K562 (cell line): Measurements from ENCODE around the gene ZBED2. TPM values are rescaled to one million over a fixed set of nuclear protein-coding genes. Genes with fewer than 3 reads are reported as not detected.

Source experiments
- ATAC-seq: fragments of 200-7000 bp; cut with Tn5 transposase; 3 replicates; pipeline ENCODE4 v1.9.1; 2020; ENCODE audit warnings: moderate library complexity
- Bru-seq: library from RNA; stranded (reverse); fragments of 400-500 nt; gene quantifications from one replicate; lab custom pipeline; 2021; lab: Mats Ljungman, UMichigan
- BruChase-seq, 2 experiments: library from RNA; stranded (reverse); fragments of 400-500 nt; gene quantifications; one replicate each; lab custom pipeline; 2021; lab: Mats Ljungman, UMichigan
- BruUV-seq: library from RNA; stranded (reverse); fragments of 400-500 nt; replicated peaks from 2 replicates; lab custom pipeline; 2021; lab: Mats Ljungman, UMichigan
- CTCF ChIA-PET: fragments of 300-600 bp; formaldehyde crosslinking; extraction: SDS; loops from one replicate; lab custom pipeline; 2021; ENCODE audit warnings: low intra/inter-chr PET ratio; lab: Yijun Ruan, JAX
- POLR2A ChIA-PET: fragments of 300-600, 350-650 bp; sonication (Branson Sonifier 250); formaldehyde crosslinking; extraction: SDS; loops from one replicate; lab custom pipeline; 2021; ENCODE audit warnings: antibody characterized with exemption, inconsistent platforms; lab: Yijun Ruan, JAX
- DNase-seq, 4 experiments: peaks; one replicate each; pipeline versions ENCODE4 v3.0.0 to v3.0.0-alpha.2; 2011 to 2018; ENCODE audit warnings: low spot score in 3 of 4, mixed read lengths in 3 of 4; ENCODE audit errors: extremely low read depth in 1 of 4
- FAIRE-seq: peaks from 2 replicates; lab custom pipeline; 2011; peaks lifted over from hg19 to GRCh38; lab: Jason Lieb, UNC
- H2AFZ ChIP-seq: 2 replicates; pipeline ENCODE4 v1.6.0; 2011; ENCODE audit warnings: low read depth, low read length, control low read depth, inconsistent platforms
- H3K27ac ChIP-seq: fragments of 200-600 bp; 3 replicates; pipeline ENCODE4 v1.8.0; 2011; ENCODE audit warnings: low read depth, mild to moderate bottlenecking, control low read depth, inconsistent platforms, low read length, moderate library complexity, mixed read lengths; ENCODE audit errors: extremely low read depth
- H3K27me3 ChIP-seq, 2 experiments: fragments of 300-600 bp in 1 of 2; 2 replicates in 1 of 2; 3 replicates in 1 of 2; pipeline versions ENCODE4 v1.6.0 to v1.8.0; 2011; ENCODE audit warnings: inconsistent platforms in 2 of 2, low read length in 2 of 2, mild to moderate bottlenecking in 1 of 2, mixed read lengths in 1 of 2, moderate library complexity in 1 of 2; ENCODE audit not compliant: control insufficient read depth in 2 of 2, insufficient read depth in 2 of 2
- H3K36me3 ChIP-seq: fragments of 300-600 bp; 3 replicates; pipeline ENCODE4 v1.8.0; 2011; ENCODE audit warnings: mild to moderate bottlenecking, low read length, inconsistent platforms; ENCODE audit not compliant: control insufficient read depth, insufficient read depth
- H3K4me1 ChIP-seq, 2 experiments: fragments of 200-600 bp in 1 of 2; replicated peaks in 1 of 2; 2 replicates in 1 of 2; 3 replicates in 1 of 2; pipeline versions ENCODE4 v1.5.1 to v1.8.0; 2011; ENCODE audit warnings: inconsistent platforms in 2 of 2, low read length in 2 of 2, mild to moderate bottlenecking in 1 of 2, mixed read lengths in 1 of 2, moderate library complexity in 1 of 2; ENCODE audit not compliant: control insufficient read depth in 2 of 2, insufficient read depth in 2 of 2
- H3K4me2 ChIP-seq: 2 replicates; pipeline ENCODE4 v1.6.1; 2011; ENCODE audit warnings: low read length, control low read depth, inconsistent platforms, mixed read lengths; ENCODE audit not compliant: insufficient read depth
- H3K4me3 ChIP-seq: fragments of 200-600 bp; sonication (generic), shearing (Covaris generic); 2 replicates; pipeline ENCODE4 v1.5.1; 2016; ENCODE audit warnings: control low read depth, inconsistent platforms
- H3K79me2 ChIP-seq: fragments of 200-600 bp; 3 replicates; pipeline ENCODE4 v1.8.0; 2011; ENCODE audit warnings: low read length, inconsistent platforms; ENCODE audit not compliant: control insufficient read depth, insufficient read depth
- H3K9ac ChIP-seq, 2 experiments: 2 replicates each; pipeline versions ENCODE4 v1.6.0 to v1.6.1; 2011; ENCODE audit warnings: low read depth in 2 of 2, low read length in 2 of 2, control low read depth in 1 of 2, inconsistent platforms in 1 of 2, mild to moderate bottlenecking in 1 of 2, mixed read lengths in 1 of 2; ENCODE audit not compliant: insufficient read depth in 1 of 2
- H3K9me1 ChIP-seq: one replicate; pipeline ENCODE4 v1.6.0; 2011; ENCODE audit warnings: inconsistent platforms, mild to moderate bottlenecking, low read length, moderate library complexity; ENCODE audit not compliant: control insufficient read depth, insufficient read depth
- H3K9me3 ChIP-seq: replicated peaks from 2 replicates; pipeline ENCODE4 v1.5.1; 2011; ENCODE audit warnings: low read depth, low read length, inconsistent platforms; ENCODE audit not compliant: control insufficient read depth, insufficient read depth
- H4K20me1 ChIP-seq: replicated peaks from 2 replicates; pipeline ENCODE4 v1.6.1; 2011; ENCODE audit warnings: low read length, inconsistent platforms, mixed read lengths; ENCODE audit not compliant: control insufficient read depth, insufficient read depth
- BMI1 ChIP-seq: fragments of 150-350 bp; IDR thresholded peaks from 2 replicates; pipeline ENCODE4 v1.6.1; 2014; ENCODE audit warnings: low read length
- CREM ChIP-seq: IDR thresholded peaks from 2 replicates; pipeline ENCODE4 v1.6.1; 2014; ENCODE audit warnings: antibody characterized with exemption, low read depth
- E2F5 ChIP-seq: sonication (generic); formaldehyde crosslinking; IDR thresholded peaks from 2 replicates; pipeline ENCODE4 v1.8.0; 2022; ENCODE audit warnings: mild to moderate bottlenecking, missing genetic modification reagents
- MAFG ChIP-seq: fragments of 450-650 bp; conservative IDR thresholded peaks from 2 replicates; pipeline ENCODE4 v1.6.1; 2016; ENCODE audit warnings: missing genetic modification characterization, missing compliant biosample characterization
- NCOR1 ChIP-seq: fragments of 450-650 bp; IDR thresholded peaks from 2 replicates; pipeline ENCODE4 v1.6.1; 2016; ENCODE audit warnings: mild to moderate bottlenecking, moderate library complexity
- POLR2G ChIP-seq: fragments of 200-400 bp; formaldehyde crosslinking; IDR thresholded peaks from 2 replicates; pipeline ENCODE4 v1.6.1; 2017; ENCODE audit warnings: low read depth, mild to moderate bottlenecking, antibody characterized with exemption, low read length, moderate library complexity
- TSC22D4 ChIP-seq: fragments of 450-650 bp; IDR thresholded peaks from 2 replicates; pipeline ENCODE4 v1.6.1; 2016; ENCODE audit warnings: missing genetic modification characterization, missing biosample characterization, control low read depth
- ZBTB5 ChIP-seq: fragments of 450-650 bp; IDR thresholded peaks from 2 replicates; pipeline ENCODE4 v1.6.1; 2017; ENCODE audit warnings: antibody characterized with exemption
- ZC3H4 ChIP-seq: sonication (generic); formaldehyde crosslinking; IDR thresholded peaks from 2 replicates; pipeline ENCODE4 v1.9.0; 2021; ENCODE audit warnings: missing genetic modification reagents, borderline replicate concordance
- ZNF197 ChIP-seq: fragments of 200-800 bp; sonication (Bioruptor generic); IDR thresholded peaks from 2 replicates; pipeline ENCODE4 v1.6.1; 2016; ENCODE audit warnings: low read depth, missing genetic modification characterization, missing compliant biosample characterization
- ZNF609 ChIP-seq: sonication (generic); formaldehyde crosslinking; IDR thresholded peaks from 2 replicates; pipeline ENCODE4 v1.8.1; 2023; ENCODE audit warnings: missing genetic modification reagents, mild to moderate bottlenecking, borderline replicate concordance
- ZNF76 ChIP-seq: fragments of 250-450 bp; sonication (Bioruptor Pico); IDR thresholded peaks from 2 replicates; pipeline ENCODE4 v1.4.0; 2020; ENCODE audit warnings: mild to moderate bottlenecking, moderate library complexity, borderline replicate concordance
- WGBS: fragments of 100-300 bp; shearing (Covaris generic); methylation state at CpG from one replicate; pipeline ENCODE4 v1.1.6; 2016; ENCODE audit warnings: low coverage, mixed read lengths; ENCODE audit not compliant: insufficient coverage; ENCODE audit errors: missing lambda C conversion rate; 5-methylcytosine and 5-hydroxymethylcytosine counted together
- in situ Hi-C: fragments of 300-500 bp; cut with MboI; formaldehyde crosslinking; loops from 4 replicates; pipeline ENCODE4 v1.15.0; 2018; ENCODE audit warnings: inconsistent platforms, mixed read lengths
- intact Hi-C: fragments of 100-400 bp; cut with micrococcal nuclease; formaldehyde crosslinking; loops from 2 replicates; pipeline ENCODE4 v1.14.2; 2022
- long read RNA-seq, 3 experiments: library from polyadenylated mRNA in 2 of 3; library from RNA in 1 of 3; unstranded in 2 of 3; stranded (forward) in 1 of 3; transcript quantifications; one replicate each; pipeline ENCODE4 v2.0.0, GENCODE V29; 2019 to 2022
- polyA minus RNA-seq, 3 experiments: library from RNA; depleted of rRNA, polyadenylated mRNA; stranded (reverse); fragments of >200 nt; gene quantifications; 2 replicates each; pipeline ENCODE4 v1.2.3, GENCODE V29; 2011
- polyA plus RNA-seq, 8 experiments: library from polyadenylated mRNA; depleted of rRNA in 4 of 8; stranded (reverse) in 5 of 8; unstranded in 3 of 8; fragments of >200 nt; fragmentation: Nextera tagmentation in 2 of 8; fragmentation: Illumina TruSeq in 1 of 8; extraction: Ambion mirVana in 2 of 8; extraction: Trizol in 1 of 8; gene quantifications; 2 replicates each; pipeline versions ENCODE4 v1.2.1 to v1.2.3, GENCODE V29; 2011 to 2014; ENCODE audit warnings: inconsistent platforms in 1 of 8, missing spikeins in 1 of 8
- total RNA-seq, 7 experiments: library from RNA; depleted of rRNA in 6 of 7; stranded (reverse); fragments of >200 nt in 6 of 7; fragmentation: Illumina TruSeq in 2 of 7; extraction: Trizol in 2 of 7; gene quantifications; 2 replicates each; pipeline versions ENCODE4 v1.2.1 to v1.2.3, GENCODE V29; 2011 to 2021; ENCODE audit warnings: low replicate concordance in 1 of 7

Gene ZBED2
- not detected in 2 replicates for total RNA-seq (2011; cell fraction: chromatin; rRNA removed; ENCODE audit: low replicate concordance)
- total RNA-seq (2011; cell fraction: nucleolus; rRNA removed), result not detected in 2 replicates
- not detected in 2 replicates for total RNA-seq (2011; cell fraction: nucleoplasm; rRNA removed)
- total RNA-seq (2014; rRNA removed) (not detected in 2 replicates), total RNA-seq (2014; rRNA removed; fragmentation: Illumina TruSeq; extraction: Trizol) (not detected in 2 replicates), total RNA-seq (2015; rRNA removed; fragmentation: Illumina TruSeq; extraction: Trizol) (not detected in 2 replicates), total RNA-seq (2021) (0.11 and 0.16 TPM in 2 replicates), polyA plus RNA-seq (2011; rRNA removed) (not detected in 2 replicates), polyA plus RNA-seq (2014; fragmentation: Illumina TruSeq; extraction: Trizol) (not detected in 2 replicates), polyA plus RNA-seq (2014; fragmentation: Nextera tagmentation; extraction: Ambion mirVana) (not detected), polyA plus RNA-seq (2014; rRNA removed) (not detected in 2 replicates), polyA minus RNA-seq (2011; rRNA and poly(A)+ RNA removed) (not detected in 2 replicates), Bru-seq, nascent RNA (not detected), BruChase-seq, experiment 1, labeled RNA remaining after a 2-hour chase (percentile 18 among the genes with signal in this experiment), BruChase-seq, experiment 2, labeled RNA remaining after a 6-hour chase (percentile 19 among the genes with signal in this experiment)
- polyA plus RNA-seq (2011; cell fraction: cytosol; rRNA removed), result not detected in 2 replicates
- polyA plus RNA-seq (2011; cell fraction: nucleus; rRNA removed), result not detected in 2 replicates
- not detected in 2 replicates for polyA plus RNA-seq (2012)
- not detected in 2 replicates for polyA minus RNA-seq (2011; cell fraction: cytosol; rRNA and poly(A)+ RNA removed)
- not detected in 2 replicates for polyA minus RNA-seq (2011; cell fraction: nucleus; rRNA and poly(A)+ RNA removed)
- long read RNA-seq, experiment 1, result 0 reads
- long read RNA-seq, experiment 2, result 0 reads
- long read RNA-seq, experiment 3, result 0 reads

GRCh38 chr3:111595232-111595631 is at the start of gene ZBED2:
ZBED2 (minus strand) TSS chr3:111595346; CDS start chr3:111594201, 1,145 bp downstream.
- BruUV-seq, result no TSS peak
- Histone ChIP-seq H2AFZ (no peak within 1 kb of the TSS), H3K4me1 (no peaks in the 10 kb centered on the region), H3K27ac (no peak within 1 kb of the TSS), H3K79me2 (no peaks in the 10 kb centered on the region), H3K4me3 (no peak within 1 kb of the TSS), H3K27me3 (no peaks in the 10 kb centered on the region), H3K9ac (no peak within 1 kb of the TSS), H3K36me3 (no peaks in the 10 kb centered on the region), H4K20me1 (no peaks in the 10 kb centered on the region), H3K9me3 (no peaks in the 10 kb centered on the region), H3K4me2 (no peak within 1 kb of the TSS), H3K9me1 (no peaks in the 10 kb centered on the region)
- POLR2A ChIA-PET, result no interaction called here
- in situ Hi-C loops, result no loop called here
- CTCF ChIA-PET, result no interaction called here
- FAIRE-seq (no peak), ATAC-seq (no peak), DNase-seq (no peak)
- WGBS, result 6% methylated on average over 2 of the region's 2 CpGs
- intact Hi-C loops, result no loop called here
- TF ChIP-seq CREM (no peak), ZNF197 (CRISPR knock-in tag) (no peak), ZC3H4 (no peak), NCOR1 (no peak), ZNF609 (no peak), E2F5 (CRISPR knock-in tag) (no peak), ZBTB5 (no peak), POLR2G (no peak), MAFG (tag) (no peak), TSC22D4 (tag) (no peak), ZNF76 (CRISPR knock-in tag) (no peak), BMI1 (no peak)
